ENCODE data around the gene CRACDL. TPM values are rescaled to one million over a fixed set of nuclear protein-coding genes. Genes with fewer than 3 reads are reported as not detected.

Gene CRACDL
- total and polyA plus RNA-seq, 2 donors (not counting 1 experiment from before 2014, with no cell fraction given) = 0.25 TPM; not detected in 1

DNA sequence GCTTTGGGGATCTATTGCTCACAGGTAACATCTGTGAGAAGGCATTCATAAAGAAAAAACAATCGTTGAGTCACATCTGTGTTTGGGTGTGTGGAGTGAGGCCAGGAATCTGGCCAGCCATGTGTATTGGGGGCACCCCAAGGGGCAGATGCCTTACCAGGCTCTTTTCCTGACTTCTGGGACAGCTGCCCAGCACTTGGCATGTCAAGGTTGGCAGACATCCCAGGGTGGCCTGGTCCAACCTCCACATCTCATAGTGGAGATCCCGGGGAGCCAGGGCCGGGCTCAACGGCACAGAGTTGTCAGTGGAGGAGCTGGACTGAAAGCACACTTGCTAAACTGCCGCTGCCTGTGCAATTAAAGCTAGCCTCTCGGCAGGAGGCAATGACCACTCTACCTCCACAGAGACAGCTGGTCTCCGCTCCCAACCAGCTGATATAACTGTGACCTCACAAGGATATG is 129.8 kb downstream of the CRACDL start:
- Mint-ChIP-seq H3K27me3 (peaks cover 16% of the 10 kb centered on the region), H3K9me3 (ENCODE audit: insufficient read depth) (no peaks in the 10 kb centered on the region), H3K4me1 (no peaks in the 10 kb centered on the region), H3K27ac (no peak overlapping the region), H3K4me3 (no peak overlapping the region)
- 93% methylated on average over 3 of the region's 7 CpGs for WGBS (ENCODE audit: insufficient coverage)
- Histone ChIP-seq H3K27me3 (replicated peaks in 1 of 4; ENCODE audit: control extremely low read depth in 1 of 4, control insufficient read depth in 3 of 4, insufficient read depth in 4 of 4, low read length in 3 of 4) (peaks cover 0 to 3% (median 0%) of the 10 kb centered on the region in 4 experiments), H3K27ac (ENCODE audit: low read length in 2 of 2) (no peak overlapping the region), H3K4me3 (ENCODE audit: control extremely low read depth in 1 of 5, extremely low read depth in 1 of 5, insufficient read depth in 1 of 5, low read depth in 2 of 5, low read length in 4 of 5) (no peak overlapping the region), H3K36me3 (replicated peaks in 1 of 2; ENCODE audit: control extremely low read depth in 1 of 2, control insufficient read depth in 1 of 2, extremely low read depth in 1 of 2, insufficient read depth in 2 of 2, low read length in 1 of 2) (no peaks in the 10 kb centered on the region), H3K9me3 (ENCODE audit: control extremely low read depth in 1 of 3, control insufficient read depth in 2 of 3, insufficient read depth in 1 of 3, low read length in 2 of 3) (no peaks in the 10 kb centered on the region), H4K20me1 (ENCODE audit: control insufficient read depth, insufficient read depth, low read length, poor library complexity, severe bottlenecking) (no peaks in the 10 kb centered on the region), H3K9ac (ENCODE audit: low read length) (no peak overlapping the region), H3K4me2 (replicated peaks; ENCODE audit: low read depth, low read length, poor library complexity, severe bottlenecking) (no peak overlapping the region), H3K79me2 (ENCODE audit: control insufficient read depth, insufficient read depth, low read length) (no peaks in the 10 kb centered on the region), H3K4me1 (ENCODE audit: control insufficient read depth in 2 of 2, insufficient read depth in 2 of 2, low read length in 2 of 2) (no peaks in the 10 kb centered on the region), H2AFZ (ENCODE audit: insufficient read depth, low read depth, low read length, poor library complexity, severe bottlenecking) (no peak overlapping the region)
- ATAC-seq (ENCODE audit: low read depth) (no peak), DNase-seq (no peak)
- ChIA-PET POLR2A (no interaction called here), CTCF (interaction anchor here (0.9 to 1.4 kb wide), 3 partner anchors 32 to 157 kb away, joined by 3 to 9 read pairs (median 3); no protein-coding TSS in a partner anchor)
- intact Hi-C loops (cut with micrococcal nuclease) = no loop called here
- TF ChIP-seq, protein P1, sequence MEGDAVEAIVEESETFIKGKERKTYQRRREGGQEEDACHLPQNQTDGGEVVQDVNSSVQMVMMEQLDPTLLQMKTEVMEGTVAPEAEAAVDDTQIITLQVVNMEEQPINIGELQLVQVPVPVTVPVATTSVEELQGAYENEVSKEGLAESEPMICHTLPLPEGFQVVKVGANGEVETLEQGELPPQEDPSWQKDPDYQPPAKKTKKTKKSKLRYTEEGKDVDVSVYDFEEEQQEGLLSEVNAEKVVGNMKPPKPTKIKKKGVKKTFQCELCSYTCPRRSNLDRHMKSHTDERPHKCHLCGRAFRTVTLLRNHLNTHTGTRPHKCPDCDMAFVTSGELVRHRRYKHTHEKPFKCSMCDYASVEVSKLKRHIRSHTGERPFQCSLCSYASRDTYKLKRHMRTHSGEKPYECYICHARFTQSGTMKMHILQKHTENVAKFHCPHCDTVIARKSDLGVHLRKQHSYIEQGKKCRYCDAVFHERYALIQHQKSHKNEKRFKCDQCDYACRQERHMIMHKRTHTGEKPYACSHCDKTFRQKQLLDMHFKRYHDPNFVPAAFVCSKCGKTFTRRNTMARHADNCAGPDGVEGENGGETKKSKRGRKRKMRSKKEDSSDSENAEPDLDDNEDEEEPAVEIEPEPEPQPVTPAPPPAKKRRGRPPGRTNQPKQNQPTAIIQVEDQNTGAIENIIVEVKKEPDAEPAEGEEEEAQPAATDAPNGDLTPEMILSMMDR (IDR thresholded peaks at IDR 0.05) = no peak
- no peak for TF ChIP-seq EZH2 (IDR thresholded peaks at IDR 0.05; ENCODE audit: borderline replicate concordance, insufficient read depth, low read depth, low read length, poor library complexity, severe bottlenecking)

DNA sequence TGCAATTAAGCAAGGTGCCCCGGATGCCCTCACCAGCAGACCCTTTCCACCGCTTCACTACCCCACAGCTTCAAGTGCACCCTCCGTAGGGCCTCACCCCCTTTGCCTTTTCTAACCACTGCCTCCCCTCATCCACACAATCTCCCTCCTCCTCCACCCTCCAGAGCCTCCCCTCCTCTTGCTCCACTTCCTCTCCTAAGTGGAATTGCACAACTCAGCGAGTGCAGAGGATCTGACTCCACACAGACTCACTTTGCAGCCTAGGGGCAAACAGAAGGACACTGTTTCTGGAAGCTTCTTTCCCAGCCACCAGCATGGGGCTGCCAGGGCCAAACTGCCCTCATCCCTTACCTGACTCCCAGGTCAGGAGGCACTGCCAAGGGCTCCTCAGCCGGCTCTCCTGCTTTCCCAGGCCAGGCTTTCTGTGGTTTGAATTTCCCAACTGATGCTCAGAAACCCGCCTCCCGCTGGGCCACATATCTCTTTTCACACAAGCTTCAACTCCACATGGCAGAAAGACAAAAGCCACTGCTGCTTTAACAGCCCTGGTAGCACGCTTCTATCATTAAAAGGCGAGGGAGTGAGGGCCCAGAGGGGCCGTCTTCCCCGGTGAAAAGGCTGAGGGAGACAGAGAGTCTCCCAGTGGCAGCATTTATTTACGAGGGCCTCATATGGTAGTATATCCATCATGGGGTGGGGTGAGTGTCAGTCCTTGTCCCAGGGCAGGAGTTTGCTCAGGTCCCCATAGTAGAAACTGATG is 130.4 kb downstream of the CRACDL start:
- 92% methylated on average over 12 of the region's 12 CpGs for WGBS (ENCODE audit: insufficient coverage)
- POLR2A ChIA-PET = no interaction called here
- Histone ChIP-seq H2AFZ (ENCODE audit: insufficient read depth, low read depth, low read length, poor library complexity, severe bottlenecking) (no peak overlapping the region), H3K79me2 (ENCODE audit: control insufficient read depth, insufficient read depth, low read length) (no peaks in the 10 kb centered on the region), H3K9ac (ENCODE audit: low read length) (no peak overlapping the region), H3K27me3 (replicated peaks in 1 of 4; ENCODE audit: control extremely low read depth in 1 of 4, control insufficient read depth in 3 of 4, insufficient read depth in 4 of 4, low read length in 3 of 4) (peaks cover 0 to 3% (median 0%) of the 10 kb centered on the region in 4 experiments), H3K4me3 (ENCODE audit: control extremely low read depth in 1 of 5, extremely low read depth in 1 of 5, insufficient read depth in 1 of 5, low read depth in 2 of 5, low read length in 4 of 5) (no peak overlapping the region), H3K4me2 (replicated peaks; ENCODE audit: low read depth, low read length, poor library complexity, severe bottlenecking) (no peak overlapping the region), H4K20me1 (ENCODE audit: control insufficient read depth, insufficient read depth, low read length, poor library complexity, severe bottlenecking) (no peaks in the 10 kb centered on the region), H3K27ac (ENCODE audit: low read length in 2 of 2) (no peak overlapping the region), H3K36me3 (replicated peaks in 1 of 2; ENCODE audit: control extremely low read depth in 1 of 2, control insufficient read depth in 1 of 2, extremely low read depth in 1 of 2, insufficient read depth in 2 of 2, low read length in 1 of 2) (no peaks in the 10 kb centered on the region), H3K9me3 (ENCODE audit: control extremely low read depth in 1 of 3, control insufficient read depth in 2 of 3, insufficient read depth in 1 of 3, low read length in 2 of 3) (no peaks in the 10 kb centered on the region), H3K4me1 (ENCODE audit: control insufficient read depth in 2 of 2, insufficient read depth in 2 of 2, low read length in 2 of 2) (no peaks in the 10 kb centered on the region)
- TF ChIP-seq, protein P1 (IDR thresholded peaks at IDR 0.05) = no peak
- no peak for TF ChIP-seq EZH2 (IDR thresholded peaks at IDR 0.05; ENCODE audit: borderline replicate concordance, insufficient read depth, low read depth, low read length, poor library complexity, severe bottlenecking)
- Mint-ChIP-seq H3K27me3 (peaks cover 11% of the 10 kb centered on the region), H3K4me1 (no peaks in the 10 kb centered on the region), H3K27ac (no peak overlapping the region), H3K4me3 (no peak overlapping the region), H3K9me3 (ENCODE audit: insufficient read depth) (no peaks in the 10 kb centered on the region)
- no peak for DNase-seq
- intact Hi-C loops (cut with micrococcal nuclease) = no loop called here
- CTCF ChIA-PET = no interaction called here
- no peak for ATAC-seq (ENCODE audit: low read depth)

Data from B cell (primary cell).